Measurements from ENCODE around the gene BRWD1. TPM values are rescaled to one million over a fixed set of nuclear protein-coding genes. Genes with fewer than 3 reads are reported as not detected.

The BRWD1 gene
- total and polyA plus RNA-seq, 12 donors: 8.5 to 38.8 (median 34.1) TPM

DNA sequence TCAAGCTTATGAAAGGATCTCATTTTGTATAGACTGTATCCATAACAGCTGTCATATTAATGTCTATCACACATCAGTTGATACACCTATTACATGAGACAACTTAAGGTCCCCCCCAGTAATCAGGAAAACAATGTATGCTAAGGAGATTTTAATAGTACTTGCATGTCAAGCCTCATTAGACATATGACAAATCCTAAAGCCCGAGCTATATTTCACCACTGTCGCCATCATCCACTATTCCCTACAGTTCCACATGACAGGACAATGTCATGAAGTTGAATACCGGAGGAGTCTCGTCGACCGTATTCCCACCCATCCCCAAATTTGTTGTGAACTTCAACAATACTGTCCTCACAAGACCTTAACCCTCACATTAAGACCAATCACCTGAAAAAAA is 32.0 kb upstream of the BRWD1 start:
- H3K9me3 ChIP-seq: no peaks in the 10 kb centered on the region
- H3K27me3 ChIP-seq: no peaks in the 10 kb centered on the region
- DNase-seq (no peak), ATAC-seq (no peak)
- no peak overlapping the region for H3K27ac ChIP-seq
- intact Hi-C loops (cut with DNase I): loop anchor here in 4 of 10 donors (5.0 kb wide), 3 partner anchors 33 to 42 kb away; partner anchors contain the start of gene BRWD1 (in 1 of the 4)
- peaks cover 0 to 65% (median 32%) of the 10 kb centered on the region in 9 donors for H3K36me3 ChIP-seq
- H3K4me3 ChIP-seq: no peak overlapping the region
- peaks cover 2 to 42% (median 32%) of the 10 kb centered on the region in 9 donors for H3K4me1 ChIP-seq
- TF ChIP-seq, protein P1, sequence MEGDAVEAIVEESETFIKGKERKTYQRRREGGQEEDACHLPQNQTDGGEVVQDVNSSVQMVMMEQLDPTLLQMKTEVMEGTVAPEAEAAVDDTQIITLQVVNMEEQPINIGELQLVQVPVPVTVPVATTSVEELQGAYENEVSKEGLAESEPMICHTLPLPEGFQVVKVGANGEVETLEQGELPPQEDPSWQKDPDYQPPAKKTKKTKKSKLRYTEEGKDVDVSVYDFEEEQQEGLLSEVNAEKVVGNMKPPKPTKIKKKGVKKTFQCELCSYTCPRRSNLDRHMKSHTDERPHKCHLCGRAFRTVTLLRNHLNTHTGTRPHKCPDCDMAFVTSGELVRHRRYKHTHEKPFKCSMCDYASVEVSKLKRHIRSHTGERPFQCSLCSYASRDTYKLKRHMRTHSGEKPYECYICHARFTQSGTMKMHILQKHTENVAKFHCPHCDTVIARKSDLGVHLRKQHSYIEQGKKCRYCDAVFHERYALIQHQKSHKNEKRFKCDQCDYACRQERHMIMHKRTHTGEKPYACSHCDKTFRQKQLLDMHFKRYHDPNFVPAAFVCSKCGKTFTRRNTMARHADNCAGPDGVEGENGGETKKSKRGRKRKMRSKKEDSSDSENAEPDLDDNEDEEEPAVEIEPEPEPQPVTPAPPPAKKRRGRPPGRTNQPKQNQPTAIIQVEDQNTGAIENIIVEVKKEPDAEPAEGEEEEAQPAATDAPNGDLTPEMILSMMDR (IDR thresholded peaks at IDR 0.05): no peak
- 56 to 75% methylated on average over 6 of the region's 6 CpGs for WGBS, 2 donors

DNA sequence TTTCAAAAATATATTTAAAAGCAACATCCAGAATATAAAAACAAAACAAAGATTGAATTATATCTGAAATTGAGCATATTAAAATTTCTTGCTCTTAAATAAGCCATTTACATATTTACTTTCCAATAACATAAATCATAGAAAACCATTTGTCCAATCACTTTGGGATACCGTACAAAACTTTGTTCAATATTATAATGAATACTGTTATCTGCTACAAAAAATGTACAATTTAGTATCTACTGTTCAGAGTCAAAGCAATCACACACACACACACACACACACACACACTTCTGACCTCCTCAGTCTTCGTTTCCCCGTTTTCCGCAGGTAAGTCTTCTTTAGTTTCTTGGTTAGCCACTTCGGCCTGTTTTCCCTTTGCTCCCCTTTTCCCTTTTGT is 31.4 kb upstream of the BRWD1 start:
- DNase-seq (no peak), ATAC-seq (no peak)
- H3K4me3 ChIP-seq: no peak overlapping the region
- H3K27me3 ChIP-seq: no peaks in the 10 kb centered on the region
- WGBS, 2 donors: 81 to 88% methylated on average over 5 of the region's 5 CpGs
- peaks cover 0 to 67% (median 32%) of the 10 kb centered on the region in 9 donors for H3K36me3 ChIP-seq
- TF ChIP-seq, protein P1 (IDR thresholded peaks at IDR 0.05): no peak
- no peaks in the 10 kb centered on the region for H3K9me3 ChIP-seq
- no peak overlapping the region for H3K27ac ChIP-seq
- intact Hi-C loops (cut with DNase I): loop anchor here in 4 of 10 donors (1.0 to 5.0 kb wide), 4 partner anchors 32 to 42 kb away; partner anchors contain the start of gene BRWD1 (in 2 of the 4)
- H3K4me1 ChIP-seq: peaks cover 2 to 36% (median 30%) of the 10 kb centered on the region in 9 donors

DNA sequence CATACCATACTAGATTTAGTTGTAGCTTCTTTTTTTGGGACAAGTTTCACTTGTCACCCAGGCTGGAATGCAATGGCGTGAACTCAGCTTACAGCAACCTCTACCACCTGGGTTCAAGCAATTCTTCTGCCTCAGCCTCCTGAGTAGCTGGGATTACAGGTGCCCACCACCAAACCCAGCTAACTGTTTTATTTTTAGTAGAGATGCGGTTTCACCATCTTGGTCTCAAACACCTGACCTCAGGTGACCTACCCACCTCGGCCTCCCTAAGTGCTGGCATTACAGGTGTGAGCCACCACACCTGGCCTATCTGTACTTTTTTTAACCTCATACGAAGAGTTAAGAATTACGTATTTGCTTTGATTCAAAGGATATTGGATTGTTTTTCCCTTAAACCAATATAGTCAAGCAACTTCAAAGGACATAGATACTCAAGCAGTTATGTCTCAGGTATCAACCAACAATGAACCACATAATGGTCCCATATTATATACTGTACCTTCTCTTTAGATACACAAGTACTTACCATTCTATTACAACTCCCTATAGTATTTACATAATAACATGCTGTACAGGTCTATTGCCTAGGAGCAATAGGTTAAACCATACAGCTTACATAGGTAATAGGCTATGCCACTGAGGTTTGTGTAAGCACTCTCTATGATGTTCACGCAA is 28.0 kb upstream of the BRWD1 start:
- peaks cover 1 to 17% (median 13%) of the 10 kb centered on the region in 9 donors for H3K4me1 ChIP-seq
- no peaks in the 10 kb centered on the region for H3K9me3 ChIP-seq
- no peak for ATAC-seq
- no peak overlapping the region for H3K27ac ChIP-seq
- intact Hi-C loops (cut with DNase I): no loop called here
- no peaks in the 10 kb centered on the region for H3K27me3 ChIP-seq
- peaks cover 0 to 62% (median 32%) of the 10 kb centered on the region in 9 donors for H3K36me3 ChIP-seq
- TF ChIP-seq, protein P1 (IDR thresholded peaks at IDR 0.05): no peak
- H3K4me3 ChIP-seq: no peak overlapping the region
- 95 to 97% methylated on average over 6 of the region's 6 CpGs for WGBS, 2 donors
- DNase-seq: no peak

DNA sequence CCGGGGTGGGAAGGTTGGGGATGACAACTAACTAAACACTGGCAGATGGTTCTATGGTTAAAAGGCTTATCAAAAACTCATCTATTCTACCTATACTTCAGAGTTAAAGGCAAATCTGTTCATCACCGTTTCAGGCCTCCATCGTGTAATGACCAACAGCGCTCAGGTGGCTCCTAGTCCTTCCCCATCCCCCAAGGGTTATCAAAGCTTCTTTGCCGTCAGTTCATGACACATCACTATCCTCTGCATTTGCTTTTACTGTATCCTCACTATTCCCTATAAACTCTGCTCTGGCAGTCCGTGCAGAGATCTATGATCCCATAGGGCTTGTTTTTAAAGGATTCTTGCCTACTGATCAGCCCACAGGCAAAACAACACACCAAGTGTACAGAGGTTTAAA is 27.3 kb upstream of the BRWD1 start:
- Histone ChIP-seq H3K27ac (no peak overlapping the region), H3K9me3 (no peaks in the 10 kb centered on the region), H3K27me3 (no peaks in the 10 kb centered on the region), H3K4me1 (peaks cover 0 to 10% (median 6%) of the 10 kb centered on the region in 9 donors), H3K36me3 (peaks cover 0 to 55% (median 32%) of the 10 kb centered on the region in 9 donors), H3K4me3 (no peak overlapping the region)
- TF ChIP-seq, protein P1 (IDR thresholded peaks at IDR 0.05): no peak
- intact Hi-C loops (cut with DNase I): no loop called here
- DNase-seq: no peak
- no peak for ATAC-seq
- WGBS, 2 donors: 92 to 93% methylated on average over 6 of the region's 6 CpGs
